ENCODE data around the gene SEMA4F.
A peak's percentile ranks its signal among the peaks of the same experiment; 100 is the strongest.
"Not testable (repeated sequence)": the region's sequence is repeated elsewhere in the genome, so short reads cannot be mapped to it uniquely, and the experiment has no call there.

Gene SEMA4F

GRCh38 chr2:74625658-74626425 is 28.2 kb upstream of the SEMA4F start:
- no peak for DNase-seq (ENCODE audit: low read depth)
- TF ChIP-seq CTCF (IDR thresholded peaks at IDR 0.05; ENCODE audit: low read length, missing control alignments) = no peak
- H3K4me3 ChIP-seq (replicated peaks; ENCODE audit: low read depth, low read length) = no peak overlapping the region

GRCh38 chr2:74628538-74629105 is 25.4 kb upstream of the SEMA4F start:
- H3K4me3 ChIP-seq (replicated peaks; ENCODE audit: low read depth, low read length) = no peak overlapping the region
- DNase-seq (ENCODE audit: low read depth) = no peak
- TF ChIP-seq CTCF (IDR thresholded peaks at IDR 0.05; ENCODE audit: low read length, missing control alignments) = no peak

- not testable (repeated sequence) for H3K4me3 ChIP-seq (replicated peaks; ENCODE audit: low read depth, low read length); DNase-seq (ENCODE audit: low read depth)
Measured at GRCh38 chr2:74630454-74630853, 23.6 kb upstream of the SEMA4F start.

- no peak overlapping the region for H3K4me3 ChIP-seq (replicated peaks; ENCODE audit: low read depth, low read length)
- peak; percentile 43 for DNase-seq (ENCODE audit: low read depth)
- peak; percentile 16 for TF ChIP-seq CTCF (IDR thresholded peaks at IDR 0.05; ENCODE audit: low read length, missing control alignments)
Measured at GRCh38 chr2:74632209-74632938, 21.7 kb upstream of the SEMA4F start.

- no peak for TF ChIP-seq CTCF (IDR thresholded peaks at IDR 0.05; ENCODE audit: low read length, missing control alignments)
- no peak overlapping the region for H3K4me3 ChIP-seq (replicated peaks; ENCODE audit: low read depth, low read length)
- no peak for DNase-seq (ENCODE audit: low read depth)
Measured at GRCh38 chr2:74632939-74633312, 21.1 kb upstream of the SEMA4F start.

- no peak overlapping the region for H3K4me3 ChIP-seq (replicated peaks; ENCODE audit: low read depth, low read length)
- no peak for TF ChIP-seq CTCF (IDR thresholded peaks at IDR 0.05; ENCODE audit: low read length, missing control alignments)
- no peak for DNase-seq (ENCODE audit: low read depth)
Measured at GRCh38 chr2:74639550-74639949, 14.5 kb upstream of the SEMA4F start.

- no peak for DNase-seq (ENCODE audit: low read depth)
- TF ChIP-seq CTCF (IDR thresholded peaks at IDR 0.05; ENCODE audit: low read length, missing control alignments) = no peak
- H3K4me3 ChIP-seq (replicated peaks; ENCODE audit: low read depth, low read length) = no peak overlapping the region
Measured at GRCh38 chr2:74645344-74645743, 8.7 kb upstream of the SEMA4F start.

Measured in fibroblast of pulmonary artery (primary cell).